DOHH2 (cell line): ENCODE results near the gene SLC9B2.

Source experiments
- H3F3A ChIP-seq: fragments of 200-600 bp; sonication (generic), shearing (Covaris generic); 2 replicates; pipeline ENCODE4 v1.6.0; 2016; ENCODE audit warnings: antibody characterized with exemption, mild to moderate bottlenecking; ENCODE audit not compliant: control insufficient read depth, insufficient read depth
- H3K27ac ChIP-seq: fragments of 200-600 bp; sonication (generic); 2 replicates; pipeline ENCODE4 v1.5.1; 2014; ENCODE audit warnings: low read depth, mild to moderate bottlenecking, low read length, moderate library complexity
- H3K27me3 ChIP-seq: fragments of 200-600 bp; sonication (generic); 2 replicates; pipeline ENCODE4 v1.6.1; 2014; ENCODE audit warnings: mild to moderate bottlenecking, low read length, mixed read lengths; ENCODE audit not compliant: control insufficient read depth
- H3K36me3 ChIP-seq: fragments of 200-600 bp; sonication (generic); 2 replicates; pipeline ENCODE4 v1.6.1; 2014; ENCODE audit warnings: mild to moderate bottlenecking, low read length, moderate library complexity, mixed read lengths; ENCODE audit not compliant: control insufficient read depth
- H3K4me1 ChIP-seq: fragments of 200-600 bp; sonication (generic); 2 replicates; pipeline ENCODE4 v1.6.1; 2014; ENCODE audit warnings: mild to moderate bottlenecking, low read length, mixed read lengths; ENCODE audit not compliant: control insufficient read depth
- H3K4me2 ChIP-seq: fragments of 200-600 bp; sonication (generic); 2 replicates; pipeline ENCODE4 v1.6.0; 2014; ENCODE audit warnings: mild to moderate bottlenecking, low read length, moderate library complexity
- H3K4me3 ChIP-seq: fragments of 200-600 bp; sonication (generic); 2 replicates; pipeline ENCODE4 v1.5.1; 2014; ENCODE audit warnings: mild to moderate bottlenecking, low read length, mixed read lengths
- H3K79me2 ChIP-seq: fragments of 200-600 bp; sonication (generic); 2 replicates; pipeline ENCODE4 v1.6.1; 2014; ENCODE audit warnings: mild to moderate bottlenecking, low read length, mixed read lengths; ENCODE audit not compliant: control insufficient read depth
- H3K9me2 ChIP-seq: fragments of 200-600 bp; sonication (generic); replicated peaks from 2 replicates; pipeline ENCODE4 v1.6.1; 2014; ENCODE audit warnings: mild to moderate bottlenecking, low read length, mixed read lengths; ENCODE audit not compliant: control insufficient read depth
- H3K9me3 ChIP-seq: fragments of 200-600 bp; sonication (generic); 2 replicates; pipeline ENCODE4 v1.6.1; 2014; ENCODE audit warnings: antibody characterized with exemption, low read length, mixed read lengths; ENCODE audit not compliant: control insufficient read depth, insufficient read depth
- H4K20me1 ChIP-seq: fragments of 200-600 bp; sonication (generic); 2 replicates; pipeline ENCODE4 v1.6.0; 2014; ENCODE audit warnings: low read depth, mild to moderate bottlenecking, antibody characterized with exemption, low read length, moderate library complexity; ENCODE audit not compliant: control insufficient read depth, insufficient read depth
- CTCF ChIP-seq: fragments of 200-600 bp; sonication (generic); IDR thresholded peaks from one replicate; pipeline ENCODE4 v1.5.1; 2014; ENCODE audit warnings: antibody characterized with exemption, mild to moderate bottlenecking, low read depth, low read length; ENCODE audit not compliant: poor library complexity, severe bottlenecking
- EZH2phosphoT487 ChIP-seq: fragments of 200-600 bp; sonication (generic); IDR thresholded peaks from 2 replicates; pipeline ENCODE4 v1.6.1; 2017; ENCODE audit warnings: borderline replicate concordance, mild to moderate bottlenecking, antibody characterized with exemption, low read length, moderate library complexity, mixed read lengths

SLC9B2 gene

GRCh38 chr4:103052779-103053178 lies 23.8 kb downstream of the SLC9B2 start:
- Histone ChIP-seq H3K27me3 (no peaks in the 10 kb centered on the region), H3K4me3 (no peak overlapping the region), H4K20me1 (no peaks in the 10 kb centered on the region), H3K27ac (no peak overlapping the region), H3K9me3 (no peaks in the 10 kb centered on the region), H3K79me2 (no peaks in the 10 kb centered on the region), H3K9me2 (no peaks in the 10 kb centered on the region), H3F3A (peaks cover 7% of the 10 kb centered on the region; the same call in 1 of the 2 replicates), H3K4me1 (no peaks in the 10 kb centered on the region), H3K4me2 (no peak overlapping the region), H3K36me3 (peaks cover 33% of the 10 kb centered on the region)
- TF ChIP-seq EZH2phosphoT487 (no peak), CTCF (no peak)

GRCh38 chr4:103052145-103052544 lies 24.4 kb downstream of the SLC9B2 start:
- no peak overlapping the region for H3K4me3 ChIP-seq
- no peaks in the 10 kb centered on the region for H4K20me1 ChIP-seq
- TF ChIP-seq CTCF (no peak), EZH2phosphoT487 (no peak)
- H3K9me2 ChIP-seq, result no peaks in the 10 kb centered on the region
- no peak overlapping the region for H3K27ac ChIP-seq
- no peaks in the 10 kb centered on the region for H3K4me1 ChIP-seq
- no peak overlapping the region for H3K4me2 ChIP-seq
- no peaks in the 10 kb centered on the region for H3K27me3 ChIP-seq
- peaks cover 36% of the 10 kb centered on the region for H3K36me3 ChIP-seq
- H3K9me3 ChIP-seq, result no peaks in the 10 kb centered on the region
- H3K79me2 ChIP-seq, result no peaks in the 10 kb centered on the region
- H3F3A ChIP-seq, result peaks cover 7% of the 10 kb centered on the region; the same call in 1 of the 2 replicates

GRCh38 chr4:103050736-103051436 lies 25.7 kb downstream of the SLC9B2 start:
- Histone ChIP-seq H3K27ac (no peak overlapping the region), H3K36me3 (peaks cover 42% of the 10 kb centered on the region), H3K79me2 (no peaks in the 10 kb centered on the region), H3K4me2 (no peak overlapping the region), H3K4me1 (peaks cover 11% of the 10 kb centered on the region), H4K20me1 (no peaks in the 10 kb centered on the region), H3K9me2 (no peaks in the 10 kb centered on the region), H3K27me3 (no peaks in the 10 kb centered on the region), H3K9me3 (no peaks in the 10 kb centered on the region), H3K4me3 (no peak overlapping the region), H3F3A (peaks cover 7% of the 10 kb centered on the region; the same call in 1 of the 2 replicates)
- TF ChIP-seq EZH2phosphoT487 (no peak), CTCF (no peak)
